Mucosa of descending colon (tissue), 3 donors: ENCODE results near the gene GDAP1L1. TPM values are rescaled to one million over a fixed set of nuclear protein-coding genes. Genes with fewer than 3 reads are reported as not detected.

Experiments used
- ATAC-seq: fragments of 200-7000 bp; cut with Tn5 transposase; one replicate; pipeline ENCODE4 v1.9.1; 2020; ENCODE audit warnings: mild to moderate bottlenecking, moderate library complexity
- DNase-seq, 3 donors: peaks; one replicate each; pipeline ENCODE4 v3.0.0-alpha.2; 2020
- H3K36me3 ChIP-seq: fragments of 200-600 bp; one replicate; pipeline ENCODE4 v1.8.0; 2021; ENCODE audit warnings: low read depth, mild to moderate bottlenecking
- H3K4me1 ChIP-seq: fragments of 200-600 bp; one replicate; pipeline ENCODE4 v1.8.0; 2021; ENCODE audit warnings: low read depth, mild to moderate bottlenecking
- H3K4me3 ChIP-seq: fragments of 200-600 bp; one replicate; pipeline ENCODE4 v1.8.0; 2021; ENCODE audit warnings: mild to moderate bottlenecking
- H3K9me3 ChIP-seq: fragments of 200-600 bp; one replicate; pipeline ENCODE4 v1.8.0; 2021; ENCODE audit warnings: mild to moderate bottlenecking
- CTCF ChIP-seq: fragments of 200-600 bp; IDR thresholded peaks from one replicate; pipeline ENCODE4 v1.8.0; 2022; ENCODE audit warnings: antibody characterized with exemption, mild to moderate bottlenecking
- intact Hi-C, 2 donors: fragments of 100-400 bp; cut with DNase I in 1 of 2; cut with micrococcal nuclease in 1 of 2; formaldehyde crosslinking; loops; one replicate each; pipeline versions ENCODE4 v1.11.0 to v1.11.1; 2022; cut with DNase I, micrococcal nuclease
- total RNA-seq, 3 donors: library from RNA; stranded (reverse); fragmentation: NEBNext Ultra II Directional in 2 of 3; extraction: Animal tissue kit (Norgen Biotek cat#: 25700) in 2 of 3; gene quantifications; one replicate each; pipeline versions ENCODE4 v1.2.1 to v1.2.4, GENCODE V29; 2021 to 2023
- donor health status: DM: no; HTN: no; CAD: no; lungs with moderate emphysema.
- donor health status: DM: no; HTN: no; CAD: no.
- donor health status: DM: no; HTN: yes; CAD: no.

The GDAP1L1 gene
- total RNA-seq, 3 donors from 2014 or later = 0.25 TPM; not detected in 2

- H3K9me3 ChIP-seq = no peaks in the 10 kb centered on the region
- no peaks in the 10 kb centered on the region for H3K4me1 ChIP-seq
- no peak for DNase-seq
- H3K4me3 ChIP-seq = no peak overlapping the region
- no peak for TF ChIP-seq CTCF
- no peak for ATAC-seq
- no peaks in the 10 kb centered on the region for H3K36me3 ChIP-seq
- intact Hi-C loops = no loop called here
Observed at GRCh38 chr20:44248410-44248759, 1.3 kb downstream of the GDAP1L1 start.

GRCh38 chr20:44251284-44251683, 4.2 kb downstream of the GDAP1L1 start:
- ATAC-seq = no peak
- DNase-seq = no peak
- TF ChIP-seq CTCF = no peak
- no peaks in the 10 kb centered on the region for H3K36me3 ChIP-seq
- no peaks in the 10 kb centered on the region for H3K9me3 ChIP-seq
- no peaks in the 10 kb centered on the region for H3K4me1 ChIP-seq
- H3K4me3 ChIP-seq = no peak overlapping the region
- intact Hi-C loops = no loop called here

- ATAC-seq (no peak), DNase-seq (no peak)
- intact Hi-C loops = no loop called here
- H3K4me1 ChIP-seq = no peaks in the 10 kb centered on the region
- no peaks in the 10 kb centered on the region for H3K9me3 ChIP-seq
- no peak for TF ChIP-seq CTCF
- no peak overlapping the region for H3K4me3 ChIP-seq
- no peaks in the 10 kb centered on the region for H3K36me3 ChIP-seq
Observed at GRCh38 chr20:44253528-44253927, 6.4 kb downstream of the GDAP1L1 start.

- DNase-seq = no peak
- no peaks in the 10 kb centered on the region for H3K9me3 ChIP-seq
Observed at GRCh38 chr20:44254073-44254472, 7.0 kb downstream of the GDAP1L1 start.

GRCh38 chr20:44255942-44256341, 8.8 kb downstream of the GDAP1L1 start:
- intact Hi-C loops = no loop called here
- TF ChIP-seq CTCF = no peak
- DNase-seq = no peak
- Histone ChIP-seq H3K36me3 (no peaks in the 10 kb centered on the region), H3K4me1 (no peaks in the 10 kb centered on the region), H3K9me3 (no peaks in the 10 kb centered on the region), H3K4me3 (no peak overlapping the region)
- no peak for ATAC-seq

More at GRCh38 chr20:44254073-44254472, 7.0 kb downstream of the GDAP1L1 start:
- no peak for ATAC-seq
- H3K4me3 ChIP-seq = no peak overlapping the region
- H3K4me1 ChIP-seq = no peaks in the 10 kb centered on the region
- intact Hi-C loops = no loop called here
- no peaks in the 10 kb centered on the region for H3K36me3 ChIP-seq
- no peak for TF ChIP-seq CTCF

GRCh38 chr20:44256961-44257360, 9.9 kb downstream of the GDAP1L1 start:
- Histone ChIP-seq H3K4me3 (no peak overlapping the region), H3K9me3 (no peaks in the 10 kb centered on the region), H3K36me3 (no peaks in the 10 kb centered on the region), H3K4me1 (no peaks in the 10 kb centered on the region)
- ATAC-seq (no peak), DNase-seq (no peak)
- no peak for TF ChIP-seq CTCF
- intact Hi-C loops = no loop called here
